ENCODE data around the gene FCER2. TPM values are rescaled to one million over a fixed set of nuclear protein-coding genes. Genes with fewer than 3 reads are reported as not detected.

Gene FCER2
- total and polyA plus RNA-seq, 2 of the 4 experiments (the other 2 are of a cell fraction) = not detected

DNA sequence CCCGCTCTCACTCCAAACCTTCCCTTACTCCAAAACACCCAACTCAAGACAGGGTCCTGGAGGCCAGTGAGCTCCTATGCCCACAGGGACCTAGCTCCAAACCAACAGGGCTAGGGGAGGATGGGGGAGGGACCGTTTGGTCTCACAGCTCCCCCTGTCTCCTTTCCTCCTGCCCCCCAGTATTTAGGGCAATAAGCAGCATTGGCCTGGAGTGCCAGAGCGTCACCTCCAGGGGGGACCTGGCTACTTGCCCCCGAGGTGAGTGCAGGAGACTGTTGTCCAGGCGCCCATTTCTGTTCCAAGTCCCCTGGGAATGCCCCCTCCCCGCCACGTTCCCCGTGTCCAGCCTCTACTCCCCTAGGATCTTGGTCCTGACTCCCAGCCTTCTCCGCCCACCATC, 32.3 kb downstream of the FCER2 start:
- H3K27me3 ChIP-seq (ENCODE audit: control insufficient read depth, insufficient read depth, low read length) = peaks cover 29% of the 10 kb centered on the region
- H3K4me2 ChIP-seq (ENCODE audit: low read depth, low read length) = no peak overlapping the region
- no peak overlapping the region for H3K9ac ChIP-seq (ENCODE audit: low read depth, low read length)
- WGBS, 2 experiments (ENCODE audit: extremely low coverage in 2 of 2, insufficient read length in 1 of 2) = 8 to 100% methylated on average over 1 to 5 of the region's 9 CpGs
- TF ChIP-seq RCOR1 (IDR thresholded peaks at IDR 0.05; ENCODE audit: insufficient replicate concordance, low read length) (no peak), MAZ (IDR thresholded peaks at IDR 0.05; ENCODE audit: borderline replicate concordance, low read depth, low read length) (no peak), FOS (IDR thresholded peaks at IDR 0.05; ENCODE audit: low read depth, low read length) (no peak), BHLHE40 (IDR thresholded peaks at IDR 0.05; ENCODE audit: low read depth, low read length) (no peak), RAD21 (IDR thresholded peaks at IDR 0.05; ENCODE audit: low read length) (no peak), CHD1 (IDR thresholded peaks at IDR 0.05; ENCODE audit: low read depth, low read length) (no peak), NFE2L2 (IDR thresholded peaks at IDR 0.05; ENCODE audit: low read depth, low read length) (no peak), MXI1 (IDR thresholded peaks at IDR 0.05; ENCODE audit: borderline replicate concordance, low read depth, low read length) (no peak)
- TF ChIP-seq, protein P1, sequence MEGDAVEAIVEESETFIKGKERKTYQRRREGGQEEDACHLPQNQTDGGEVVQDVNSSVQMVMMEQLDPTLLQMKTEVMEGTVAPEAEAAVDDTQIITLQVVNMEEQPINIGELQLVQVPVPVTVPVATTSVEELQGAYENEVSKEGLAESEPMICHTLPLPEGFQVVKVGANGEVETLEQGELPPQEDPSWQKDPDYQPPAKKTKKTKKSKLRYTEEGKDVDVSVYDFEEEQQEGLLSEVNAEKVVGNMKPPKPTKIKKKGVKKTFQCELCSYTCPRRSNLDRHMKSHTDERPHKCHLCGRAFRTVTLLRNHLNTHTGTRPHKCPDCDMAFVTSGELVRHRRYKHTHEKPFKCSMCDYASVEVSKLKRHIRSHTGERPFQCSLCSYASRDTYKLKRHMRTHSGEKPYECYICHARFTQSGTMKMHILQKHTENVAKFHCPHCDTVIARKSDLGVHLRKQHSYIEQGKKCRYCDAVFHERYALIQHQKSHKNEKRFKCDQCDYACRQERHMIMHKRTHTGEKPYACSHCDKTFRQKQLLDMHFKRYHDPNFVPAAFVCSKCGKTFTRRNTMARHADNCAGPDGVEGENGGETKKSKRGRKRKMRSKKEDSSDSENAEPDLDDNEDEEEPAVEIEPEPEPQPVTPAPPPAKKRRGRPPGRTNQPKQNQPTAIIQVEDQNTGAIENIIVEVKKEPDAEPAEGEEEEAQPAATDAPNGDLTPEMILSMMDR (conservative IDR thresholded peaks at IDR 0.05; ENCODE audit: low read depth, low read length) = no peak
- TF ChIP-seq, protein P2, sequence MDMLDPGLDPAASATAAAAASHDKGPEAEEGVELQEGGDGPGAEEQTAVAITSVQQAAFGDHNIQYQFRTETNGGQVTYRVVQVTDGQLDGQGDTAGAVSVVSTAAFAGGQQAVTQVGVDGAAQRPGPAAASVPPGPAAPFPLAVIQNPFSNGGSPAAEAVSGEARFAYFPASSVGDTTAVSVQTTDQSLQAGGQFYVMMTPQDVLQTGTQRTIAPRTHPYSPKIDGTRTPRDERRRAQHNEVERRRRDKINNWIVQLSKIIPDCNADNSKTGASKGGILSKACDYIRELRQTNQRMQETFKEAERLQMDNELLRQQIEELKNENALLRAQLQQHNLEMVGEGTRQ (IDR thresholded peaks at IDR 0.05; ENCODE audit: low read depth, low read length) = no peak
- dilution Hi-C loops (cut with HindIII; ENCODE audit: low sequenced_read_pairs, unreplicated experiment) (no loop called here), in situ Hi-C loops (cut with MboI; ENCODE audit: low sequenced_read_pairs) (no loop called here), intact Hi-C loops (cut with micrococcal nuclease) (no loop called here)
- no peak overlapping the region for H2BK15ac ChIP-seq (ENCODE audit: low read depth, low read length)
- no peak overlapping the region for H3K18ac ChIP-seq (ENCODE audit: low read depth, low read length)
- H3K4me3 ChIP-seq (ENCODE audit: insufficient read depth, low read depth, low read length) = no peak overlapping the region
- H3K14ac ChIP-seq (replicated peaks; ENCODE audit: low read depth, low read length) = no peak overlapping the region
- no peak overlapping the region for H2AK5ac ChIP-seq (ENCODE audit: low read depth, low read length)
- no peak overlapping the region for H4K8ac ChIP-seq (ENCODE audit: low read depth in 2 of 2, low read length in 2 of 2)
- no peaks in the 10 kb centered on the region for H4K20me1 ChIP-seq (ENCODE audit: insufficient read depth, low read length)
- ATAC-seq (ENCODE audit: low read depth) (no peak), DNase-seq (no peak)
- no TSS peak for BruUV-seq (replicated peaks)
- no peaks in the 10 kb centered on the region for H3K36me3 ChIP-seq (ENCODE audit: control insufficient read depth, insufficient read depth, low read length)
- H4K5ac ChIP-seq (ENCODE audit: low read depth, low read length) = no peak overlapping the region
- no peak overlapping the region for H3K56ac ChIP-seq (ENCODE audit: extremely low read depth, insufficient read depth, low read length)
- H2BK120ac ChIP-seq (ENCODE audit: low read depth, low read length) = no peak overlapping the region
- no peak overlapping the region for H2AK9ac ChIP-seq (replicated peaks; ENCODE audit: low read depth, low read length, poor library complexity)
- no peaks in the 10 kb centered on the region for H3K79me1 ChIP-seq (ENCODE audit: low read depth in 1 of 2, low read length in 2 of 2)
- H2BK20ac ChIP-seq (ENCODE audit: low read depth, low read length) = no peak overlapping the region
- H3K23ac ChIP-seq (ENCODE audit: low read depth, low read length) = no peak overlapping the region
- no peak overlapping the region for H2AFZ ChIP-seq (replicated peaks; ENCODE audit: low read length, poor library complexity)
- no peak overlapping the region for H3K27ac ChIP-seq (ENCODE audit: insufficient read depth, low read length)
- H2BK5ac ChIP-seq (ENCODE audit: low read depth, low read length, poor library complexity, severe bottlenecking) = no peak overlapping the region
- POLR2A ChIA-PET (ENCODE audit: unreplicated experiment) = no interaction called here
- CTCF ChIA-PET = interaction anchor here (1.9 kb wide), 1 partner anchor 11 kb away, joined by 6 read pairs; the partner anchor contains the start of gene TRAPPC5
- peaks cover 4% of the 10 kb centered on the region; the same call in 1 of the 2 replicates for H3K9me3 ChIP-seq (ENCODE audit: control insufficient read depth, insufficient read depth, low read length)
- H3K9me1 ChIP-seq (ENCODE audit: insufficient read depth, low read length) = no peaks in the 10 kb centered on the region
- no peak overlapping the region for H4K91ac ChIP-seq (ENCODE audit: insufficient read depth, low read depth, low read length)
- H3K4ac ChIP-seq (ENCODE audit: low read depth, low read length) = no peak overlapping the region
- no peaks in the 10 kb centered on the region for H3K4me1 ChIP-seq (ENCODE audit: control insufficient read depth, insufficient read depth, low read length)
